Smooth muscle cell (in vitro differentiated cells): ENCODE results near the gene CENPH. TPM values are rescaled to one million over a fixed set of nuclear protein-coding genes. Genes with fewer than 3 reads are reported as not detected.

Experiments used
- DNase-seq: peaks from one replicate; lab custom pipeline; 2025; ENCODE audit not compliant: unreplicated experiment; lab: John Stamatoyannopoulos, UW
- H2AFZ ChIP-seq: fragments of 200-600 bp; sonication (generic); 2 replicates; pipeline ENCODE4 v1.6.0; 2016; ENCODE audit warnings: antibody characterized with exemption, low read depth, mild to moderate bottlenecking
- H3F3A ChIP-seq: fragments of 200-600 bp; sonication (generic); 2 replicates; pipeline ENCODE4 v1.6.0; 2017; ENCODE audit warnings: antibody characterized with exemption, low read depth
- H3K27ac ChIP-seq: fragments of 200-600 bp; sonication (generic); 2 replicates; pipeline ENCODE4 v1.5.1; 2016; ENCODE audit warnings: low read depth, mild to moderate bottlenecking
- H3K27me3 ChIP-seq: fragments of 200-600 bp; sonication (generic); 2 replicates; pipeline ENCODE4 v1.6.1; 2016; ENCODE audit warnings: low read depth, mild to moderate bottlenecking
- H3K36me3 ChIP-seq: fragments of 200-600 bp; sonication (generic); 2 replicates; pipeline ENCODE4 v1.5.1; 2016; ENCODE audit warnings: low read depth
- H3K4me1 ChIP-seq: fragments of 200-600 bp; sonication (generic); 2 replicates; pipeline ENCODE4 v1.5.1; 2016; ENCODE audit warnings: low read depth
- H3K4me2 ChIP-seq: fragments of 200-600 bp; sonication (generic); 2 replicates; pipeline ENCODE4 v1.6.0; 2016; ENCODE audit warnings: mild to moderate bottlenecking
- H3K4me3 ChIP-seq: fragments of 200-600 bp; sonication (generic); 2 replicates; pipeline ENCODE4 v1.5.1; 2016; ENCODE audit warnings: mild to moderate bottlenecking
- H3K79me2 ChIP-seq: fragments of 200-600 bp; sonication (generic); 2 replicates; pipeline ENCODE4 v1.6.0; 2016; ENCODE audit warnings: low read depth, mild to moderate bottlenecking
- H3K9ac ChIP-seq: fragments of 200-600 bp; sonication (generic); 2 replicates; pipeline ENCODE4 v1.6.0; 2016; ENCODE audit warnings: low read depth
- H3K9me3 ChIP-seq: fragments of 200-600 bp; sonication (generic); replicated peaks from 2 replicates; pipeline ENCODE4 v1.5.1; 2016; ENCODE audit warnings: low read depth
- H4K20me1 ChIP-seq: fragments of 200-600 bp; sonication (generic); 2 replicates; pipeline ENCODE4 v1.6.0; 2016; ENCODE audit warnings: low read depth
- CTCF ChIP-seq: fragments of 200-600 bp; sonication (generic); IDR thresholded peaks from 2 replicates; pipeline ENCODE4 v1.5.1; 2017; ENCODE audit warnings: borderline replicate concordance, mild to moderate bottlenecking, antibody characterized with exemption; ENCODE audit not compliant: insufficient read depth, poor library complexity, severe bottlenecking
- WGBS: methylation state at CpG from one replicate; pipeline ENCODE4 v1.1.7; 2016; ENCODE audit warnings: low lambda C conversion rate; 5-methylcytosine and 5-hydroxymethylcytosine counted together
- polyA plus RNA-seq: library from polyadenylated mRNA; unstranded; fragments of >200 nt; fragmentation: Nextera tagmentation; extraction: Ambion mirVana; gene quantifications from 2 replicates; pipeline ENCODE4 v1.2.1, GENCODE V29; 2016
- total RNA-seq: library from RNA; depleted of rRNA; stranded (reverse); fragments of >200 nt; gene quantifications from 2 replicates; pipeline ENCODE4 v1.2.3, GENCODE V29; 2014

CENPH gene
- total and polyA plus RNA-seq, 2 experiments from 2014 or later = 10.5 to 15.5 TPM

- no peaks in the 10 kb centered on the region for H3K27me3 ChIP-seq
- H3K9ac ChIP-seq = no peak overlapping the region
- WGBS = 95% methylated on average over 8 of the region's 8 CpGs
- TF ChIP-seq CTCF = no peak
- no peaks in the 10 kb centered on the region for H3K4me1 ChIP-seq
- peaks cover 9% of the 10 kb centered on the region for H3K36me3 ChIP-seq
- DNase-seq = no peak
- H3F3A ChIP-seq = no peaks in the 10 kb centered on the region
- no peaks in the 10 kb centered on the region for H3K9me3 ChIP-seq
- no peak overlapping the region for H3K4me3 ChIP-seq
- peaks cover 39% of the 10 kb centered on the region for H3K79me2 ChIP-seq
- no peak overlapping the region for H2AFZ ChIP-seq
- no peaks in the 10 kb centered on the region for H4K20me1 ChIP-seq
- H3K27ac ChIP-seq = no peak overlapping the region
- H3K4me2 ChIP-seq = no peak overlapping the region
These were observed 35.1 kb downstream of the CENPH start for GRCh38 chr5:69224520-69224919.

- TF ChIP-seq CTCF = no peak
- WGBS = 100% methylated on average over 4 of the region's 4 CpGs
These were observed 36.5 kb downstream of the CENPH start for GRCh38 chr5:69225860-69226259.

GRCh38 chr5:69230181-69230580 is 40.8 kb downstream of the CENPH start:
- no peak overlapping the region for H3K27ac ChIP-seq
- no peak overlapping the region for H3K4me2 ChIP-seq
- peaks cover 10% of the 10 kb centered on the region for H3K36me3 ChIP-seq
- H2AFZ ChIP-seq = no peak overlapping the region
- no peaks in the 10 kb centered on the region for H4K20me1 ChIP-seq
- no peak overlapping the region for H3K4me3 ChIP-seq
- no peaks in the 10 kb centered on the region for H3F3A ChIP-seq
- no peak for DNase-seq
- H3K4me1 ChIP-seq = peaks cover 3% of the 10 kb centered on the region
- no peaks in the 10 kb centered on the region for H3K27me3 ChIP-seq
- no peak for TF ChIP-seq CTCF
- no peaks in the 10 kb centered on the region for H3K9me3 ChIP-seq
- H3K79me2 ChIP-seq = peaks cover 3% of the 10 kb centered on the region
- no peak overlapping the region for H3K9ac ChIP-seq
- 97% methylated on average over 2 of the region's 2 CpGs for WGBS

More at GRCh38 chr5:69225860-69226259, 36.5 kb downstream of the CENPH start:
- H4K20me1 ChIP-seq = no peaks in the 10 kb centered on the region
- no peak overlapping the region for H3K4me2 ChIP-seq
- H3K36me3 ChIP-seq = peaks cover 10% of the 10 kb centered on the region
- no peak overlapping the region for H2AFZ ChIP-seq
- H3K79me2 ChIP-seq = peaks cover 30% of the 10 kb centered on the region
- no peaks in the 10 kb centered on the region for H3F3A ChIP-seq
- H3K27me3 ChIP-seq = no peaks in the 10 kb centered on the region
- H3K4me1 ChIP-seq = no peaks in the 10 kb centered on the region
- DNase-seq = no peak
- H3K9ac ChIP-seq = no peak overlapping the region
- no peak overlapping the region for H3K27ac ChIP-seq
- no peak overlapping the region for H3K4me3 ChIP-seq
- no peaks in the 10 kb centered on the region for H3K9me3 ChIP-seq

GRCh38 chr5:69231281-69231680 is 41.9 kb downstream of the CENPH start:
- peaks cover 10% of the 10 kb centered on the region for H3K36me3 ChIP-seq
- H3K9ac ChIP-seq = no peak overlapping the region
- no peak overlapping the region for H3K4me3 ChIP-seq
- peaks cover 14% of the 10 kb centered on the region for H3K79me2 ChIP-seq
- WGBS = 96% methylated on average over 6 of the region's 6 CpGs
- H3K27me3 ChIP-seq = no peaks in the 10 kb centered on the region
- H2AFZ ChIP-seq = no peak overlapping the region
- no peak overlapping the region for H3K27ac ChIP-seq
- H3K4me1 ChIP-seq = peaks cover 11% of the 10 kb centered on the region
- DNase-seq = no peak
- no peaks in the 10 kb centered on the region for H3F3A ChIP-seq
- no peaks in the 10 kb centered on the region for H4K20me1 ChIP-seq
- no peak for TF ChIP-seq CTCF
- H3K9me3 ChIP-seq = no peaks in the 10 kb centered on the region
- H3K4me2 ChIP-seq = no peak overlapping the region
